Prostate gland (tissue), 2 donors: ENCODE data around the gene CCL19.

ENCODE experiments used
- POLR2A ChIP-seq: fragments of 450-650 bp; IDR thresholded peaks from one replicate; pipeline ENCODE4 v1.6.1; 2016; ENCODE audit warnings: antibody characterized with exemption, mild to moderate bottlenecking
- TF ChIP-seq, protein P1 (sequence below), 4 experiments: fragments of 200-600 bp in 2 of 4; fragments of 450-650 bp in 2 of 4; sonication (generic) in 2 of 4; IDR thresholded peaks; 1 replicate in 3 of 4; 2 replicates in 1 of 4; pipeline ENCODE4 v1.5.1; 2016 to 2019; ENCODE audit warnings: antibody characterized with exemption in 4 of 4, mild to moderate bottlenecking in 2 of 4, moderate library complexity in 2 of 4

DNA sequence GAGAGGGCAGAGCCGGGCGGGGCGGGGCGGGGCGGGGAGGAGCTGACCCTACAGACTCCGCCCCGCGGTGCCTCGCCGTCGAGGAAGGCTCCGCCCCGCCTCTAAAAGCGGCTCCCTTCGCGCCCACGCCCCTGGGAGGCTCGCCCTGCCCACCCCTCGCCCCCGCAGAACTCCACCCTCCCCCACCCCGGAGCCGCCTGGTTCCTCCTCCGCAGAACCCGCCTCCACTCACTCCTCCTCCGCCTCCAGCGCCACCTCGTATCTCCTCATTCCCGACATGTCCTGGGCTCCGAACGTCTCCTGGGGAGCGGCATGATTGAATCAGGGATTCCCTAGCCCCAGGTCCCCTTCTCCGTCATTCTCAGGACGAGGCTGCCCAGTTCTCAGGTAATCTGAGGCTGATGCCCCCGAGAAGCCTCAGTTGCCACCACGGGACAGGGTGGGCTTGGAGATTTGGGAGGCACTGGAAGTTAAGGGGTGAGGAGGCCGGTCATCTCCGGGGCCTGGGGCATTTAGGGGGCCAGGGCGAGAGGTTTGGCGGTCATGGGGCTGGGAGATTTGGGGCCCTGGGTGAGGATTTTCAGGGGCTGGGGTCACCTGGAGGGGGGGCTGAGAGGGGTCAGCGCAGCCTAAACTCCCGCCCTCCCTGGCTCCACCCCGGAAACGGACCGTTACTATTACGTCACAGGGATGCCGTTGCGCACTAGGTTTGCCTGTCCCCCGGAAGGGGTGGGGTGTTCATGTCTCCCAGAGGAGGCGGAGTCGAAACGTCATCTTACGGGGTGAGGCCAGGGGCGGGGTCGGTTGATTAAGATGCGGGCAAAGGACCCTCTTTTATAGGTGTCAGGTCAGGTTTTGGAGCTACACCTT, 25.5 kb downstream of the CCL19 start:
- TF ChIP-seq POLR2A: peak; percentile 69
- TF ChIP-seq, protein P1, sequence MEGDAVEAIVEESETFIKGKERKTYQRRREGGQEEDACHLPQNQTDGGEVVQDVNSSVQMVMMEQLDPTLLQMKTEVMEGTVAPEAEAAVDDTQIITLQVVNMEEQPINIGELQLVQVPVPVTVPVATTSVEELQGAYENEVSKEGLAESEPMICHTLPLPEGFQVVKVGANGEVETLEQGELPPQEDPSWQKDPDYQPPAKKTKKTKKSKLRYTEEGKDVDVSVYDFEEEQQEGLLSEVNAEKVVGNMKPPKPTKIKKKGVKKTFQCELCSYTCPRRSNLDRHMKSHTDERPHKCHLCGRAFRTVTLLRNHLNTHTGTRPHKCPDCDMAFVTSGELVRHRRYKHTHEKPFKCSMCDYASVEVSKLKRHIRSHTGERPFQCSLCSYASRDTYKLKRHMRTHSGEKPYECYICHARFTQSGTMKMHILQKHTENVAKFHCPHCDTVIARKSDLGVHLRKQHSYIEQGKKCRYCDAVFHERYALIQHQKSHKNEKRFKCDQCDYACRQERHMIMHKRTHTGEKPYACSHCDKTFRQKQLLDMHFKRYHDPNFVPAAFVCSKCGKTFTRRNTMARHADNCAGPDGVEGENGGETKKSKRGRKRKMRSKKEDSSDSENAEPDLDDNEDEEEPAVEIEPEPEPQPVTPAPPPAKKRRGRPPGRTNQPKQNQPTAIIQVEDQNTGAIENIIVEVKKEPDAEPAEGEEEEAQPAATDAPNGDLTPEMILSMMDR (IDR thresholded peaks at IDR 0.05): peak in 1 of 4 experiments; percentile 10
